Anterior cingulate cortex (tissue), 58 donors: ENCODE data around the gene LGALS4.
"Not testable (repeated sequence)": the region's sequence is repeated elsewhere in the genome, so short reads cannot be mapped to it uniquely, and the experiment has no call there.

Source experiments
- DNase-seq, 58 donors: peaks; one replicate each; lab custom pipeline; 2025; lab: John Stamatoyannopoulos, UW

Gene LGALS4

DNA sequence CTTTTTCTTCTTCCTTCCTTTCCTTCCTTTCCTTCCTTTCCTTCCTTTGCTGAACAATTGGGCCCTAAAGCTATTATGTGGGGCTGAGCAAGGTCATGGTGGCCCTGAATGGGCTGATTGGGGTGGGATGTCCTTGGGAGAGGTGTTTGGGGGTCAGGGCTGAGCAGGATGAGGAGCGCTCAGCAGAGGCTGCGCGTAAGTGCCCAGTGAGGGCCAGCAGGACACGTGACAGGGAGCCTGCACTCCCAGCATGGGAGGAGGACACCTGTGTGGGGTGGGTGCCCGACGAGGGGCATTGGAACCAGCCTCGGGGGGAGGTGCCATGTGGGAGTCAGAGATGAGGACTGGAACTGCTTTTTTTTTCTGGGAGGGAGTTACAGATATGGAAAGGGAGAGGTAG lies 34.0 kb downstream of the LGALS4 start:
- DNase-seq, result no peak

DNA sequence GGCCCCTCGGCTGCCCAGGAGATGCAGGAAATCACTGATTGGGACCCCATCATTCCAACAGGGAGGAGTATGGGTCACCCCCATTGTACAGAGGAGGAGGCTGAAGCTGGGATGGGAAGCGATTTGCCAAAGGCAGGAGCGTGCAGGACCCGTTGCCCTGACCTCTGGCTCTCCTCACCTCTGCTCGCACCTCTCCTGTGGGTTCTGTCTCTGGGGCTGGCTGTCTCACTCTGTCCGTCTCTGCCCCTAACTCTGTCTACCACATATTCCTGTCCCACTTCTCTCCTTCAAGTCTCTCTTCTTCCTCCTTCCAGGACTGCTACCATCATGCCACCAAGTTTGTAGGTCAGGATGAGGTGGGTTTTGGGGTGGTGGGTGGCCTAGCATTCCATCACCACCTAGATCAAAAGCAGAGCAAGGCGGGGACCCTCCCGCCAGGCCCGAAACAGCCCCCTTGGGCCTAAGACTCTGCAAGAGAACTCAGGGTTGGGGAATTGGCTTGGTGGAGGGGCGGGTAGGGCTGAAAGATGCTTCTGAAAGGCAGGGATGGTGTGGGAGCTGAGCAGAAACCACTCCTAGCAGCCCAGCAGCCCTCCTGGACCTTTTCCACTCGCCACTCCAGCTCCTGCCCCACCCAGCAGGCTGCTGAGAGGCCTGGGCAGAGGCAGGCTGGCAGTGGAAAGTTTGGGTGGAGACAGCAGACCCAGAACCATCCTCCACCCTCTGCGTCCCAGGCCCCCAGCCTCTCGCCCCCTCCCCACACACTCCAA lies 38.4 kb downstream of the LGALS4 start:
- no peak for DNase-seq

DNA sequence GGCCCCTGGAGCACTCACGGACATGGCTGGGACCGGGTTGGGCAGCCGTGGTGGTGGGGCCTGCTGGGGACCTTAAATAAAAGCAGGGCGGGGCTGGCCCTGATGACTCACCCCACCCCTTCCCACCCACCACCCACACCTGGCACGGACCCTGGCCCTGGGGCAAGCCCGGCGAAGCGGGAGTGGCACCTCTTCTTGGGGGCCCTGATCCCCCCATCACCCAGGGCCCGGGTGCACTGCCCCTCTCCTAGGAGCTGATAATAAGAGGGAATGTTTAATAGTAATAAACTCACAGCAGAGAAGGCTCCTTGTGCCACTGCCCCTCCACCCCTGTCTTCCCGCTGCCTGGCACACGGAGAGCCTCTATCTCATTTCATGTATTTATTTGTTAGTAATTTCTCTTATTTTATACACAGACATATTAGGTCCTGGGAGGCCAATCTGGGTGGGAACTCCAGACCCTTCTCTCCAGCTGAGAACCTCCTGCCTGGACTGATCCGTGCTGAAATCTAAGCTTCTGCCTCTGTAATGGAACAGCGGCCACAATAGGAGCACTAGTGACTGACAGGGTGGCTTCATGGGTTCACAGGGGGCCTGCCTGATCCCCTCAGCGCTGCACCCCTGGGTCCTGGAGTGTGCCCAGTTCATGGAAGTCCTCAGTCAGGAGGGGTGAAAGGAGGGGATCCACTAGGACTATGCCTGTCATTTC lies 39.1 kb downstream of the LGALS4 start, which contains the start of gene LGALS7:
TSS of gene LGALS7 (minus strand) at position 49 of the 709 bp plus-strand sequence. CDS start at position 24, 25 bp downstream.
- DNase-seq, result no peak

DNA sequence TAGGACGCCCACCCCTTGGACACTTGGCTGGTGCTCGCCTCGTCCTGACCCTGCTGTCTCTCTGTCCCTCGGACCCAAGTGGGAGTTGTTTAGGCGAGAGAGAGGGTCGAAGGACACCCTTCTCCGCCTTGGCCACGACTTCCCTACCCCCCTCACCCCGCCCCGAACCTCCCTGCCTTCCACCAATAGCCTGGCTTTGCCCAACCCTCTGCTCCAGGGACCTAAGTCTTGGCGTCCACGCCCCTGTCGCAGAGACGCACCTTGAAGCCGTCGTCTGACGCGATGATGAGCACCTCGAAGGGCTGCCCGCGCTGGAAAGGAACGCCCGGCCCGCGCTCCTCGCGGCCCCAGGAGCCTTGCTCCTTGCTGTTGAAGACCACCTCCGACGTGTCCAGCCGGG lies 41.2 kb downstream of the LGALS4 start:
- not testable (repeated sequence) for DNase-seq

DNA sequence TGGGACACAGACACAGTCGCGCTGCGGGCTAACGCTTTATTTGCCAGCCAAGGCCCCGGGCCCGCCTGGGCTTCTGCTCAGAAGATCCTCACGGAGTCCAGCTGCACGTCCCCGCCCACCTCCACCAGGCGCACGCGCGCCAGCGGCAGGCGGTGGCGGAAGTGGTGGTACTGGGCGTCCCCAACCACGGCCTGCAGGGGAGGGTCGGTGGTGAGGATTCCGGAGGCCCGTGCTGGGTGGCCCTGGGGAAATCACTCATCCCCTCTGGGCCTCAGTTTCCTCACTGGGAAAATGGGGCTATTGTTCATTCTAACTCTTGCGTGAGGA lies 41.8 kb downstream of the LGALS4 start:
- DNase-seq, result not testable (repeated sequence)

DNA sequence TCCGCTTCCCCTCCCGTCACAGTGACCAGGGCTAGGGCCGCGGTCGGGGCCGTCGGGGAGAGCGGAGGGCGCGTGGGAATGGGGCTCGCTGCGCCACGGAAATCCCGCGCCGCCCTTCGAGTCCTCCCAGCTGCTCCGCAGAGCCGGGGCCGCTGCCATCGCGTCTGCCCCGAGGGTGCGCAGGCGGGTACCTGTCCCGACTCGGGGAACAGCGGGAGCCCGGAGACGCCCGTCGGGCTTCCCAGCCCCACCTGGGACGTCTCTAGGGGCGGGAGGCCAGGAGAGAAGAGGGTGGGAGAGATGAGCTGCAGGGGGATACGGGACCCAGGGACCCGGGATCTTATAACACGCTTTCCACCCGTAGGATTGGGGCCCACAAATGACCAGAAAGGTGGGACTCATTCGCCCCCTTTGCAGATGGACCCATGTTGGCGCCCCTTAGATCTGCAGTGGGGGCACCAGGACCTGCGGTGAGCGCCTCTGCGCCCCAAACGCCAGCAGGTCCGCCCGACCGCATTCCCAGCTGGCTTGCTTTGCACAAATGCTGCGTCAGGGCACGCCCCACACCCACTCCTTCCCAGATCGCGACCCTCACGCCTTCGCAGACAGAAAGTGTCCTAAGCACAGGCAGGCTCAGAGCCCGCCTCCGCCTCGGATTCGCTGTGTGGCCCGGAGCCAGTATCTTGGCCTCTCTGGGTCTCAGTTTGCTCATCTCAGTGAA lies 42.4 kb downstream of the LGALS4 start:
- DNase-seq, result not testable (repeated sequence)

DNA sequence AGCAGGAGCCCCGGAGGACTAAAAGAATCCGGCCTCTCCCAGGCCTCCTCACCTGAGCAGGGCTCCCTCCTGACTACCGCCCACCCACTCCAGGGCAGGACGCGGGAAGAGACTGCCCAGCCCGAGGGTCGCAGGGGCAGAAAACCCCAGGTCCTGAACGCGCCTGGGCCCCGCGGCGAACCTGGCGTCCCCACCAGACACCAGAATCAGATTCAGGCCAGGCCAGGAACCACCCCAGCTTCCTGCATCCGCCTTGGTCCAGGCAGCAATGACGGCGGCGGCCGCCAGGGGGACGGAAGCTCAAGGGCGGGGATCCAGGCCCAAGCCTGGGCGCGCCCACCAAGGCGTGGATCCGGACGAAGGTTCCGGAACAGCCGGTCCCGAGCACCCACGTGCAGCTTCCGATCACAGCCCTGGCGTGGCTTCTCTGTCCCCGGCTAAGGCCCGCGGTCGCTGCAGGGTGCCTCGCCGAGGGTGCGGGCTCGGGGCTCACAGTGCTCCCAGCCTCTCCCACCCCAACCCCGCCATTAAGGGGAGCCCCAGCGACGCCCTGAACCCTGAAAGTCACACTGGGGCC lies 43.0 kb downstream of the LGALS4 start:
- peak in 39 of 58 donors; percentile 1 to 74 (median 26) for DNase-seq

DNA sequence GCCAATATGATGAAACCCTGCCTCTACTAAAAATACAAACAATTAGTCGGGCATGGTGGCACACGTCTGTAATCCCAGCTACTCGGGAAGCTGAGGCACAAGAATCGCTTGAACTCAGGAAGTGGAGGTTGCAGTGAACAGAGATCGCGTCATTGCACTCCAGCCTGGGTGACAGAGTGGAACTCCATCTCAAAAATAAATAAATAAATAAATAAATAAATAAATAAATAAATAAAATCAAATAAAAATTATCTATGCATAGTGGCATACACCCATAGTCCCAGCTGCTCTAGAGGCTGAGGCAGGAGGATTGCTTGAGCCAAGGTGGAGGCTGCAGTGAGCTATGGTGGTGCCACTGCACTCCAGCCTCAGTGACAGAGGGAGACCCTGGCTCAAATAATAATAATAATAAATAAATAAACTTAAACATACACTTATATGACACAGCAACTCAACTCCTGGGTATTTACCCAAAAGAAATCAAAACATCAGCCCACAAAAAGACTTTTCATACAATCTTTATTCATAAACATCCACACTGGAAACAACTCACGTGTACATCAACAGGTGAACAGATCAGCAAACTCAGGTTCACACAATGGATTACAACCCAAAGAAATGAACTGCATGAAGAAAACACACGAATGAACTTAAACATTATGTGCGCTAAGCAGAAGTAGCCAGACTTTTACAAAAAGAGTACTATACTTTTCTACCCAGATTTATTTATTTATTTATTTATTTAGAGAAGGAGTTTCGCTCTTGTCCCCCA lies 46.3 kb downstream of the LGALS4 start:
- no peak for DNase-seq

DNA sequence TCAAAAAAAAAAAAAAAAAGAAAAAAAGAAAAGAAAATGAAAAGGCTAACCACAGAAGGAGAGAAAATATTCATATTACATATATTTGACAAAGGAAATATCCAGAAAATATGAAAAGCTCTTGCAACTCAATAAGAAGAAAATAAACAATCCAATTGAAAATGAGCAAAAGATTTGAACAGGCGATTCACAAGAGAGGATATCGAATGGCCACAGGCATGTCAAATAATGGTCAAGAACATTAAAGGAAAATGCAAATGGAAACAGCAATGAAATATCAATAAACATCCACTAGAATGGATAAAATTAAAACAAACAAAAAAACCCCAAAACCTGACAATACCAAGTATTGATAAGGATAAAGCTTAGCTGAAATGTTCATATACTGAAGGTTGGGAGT lies 47.5 kb downstream of the LGALS4 start:
- no peak for DNase-seq

DNA sequence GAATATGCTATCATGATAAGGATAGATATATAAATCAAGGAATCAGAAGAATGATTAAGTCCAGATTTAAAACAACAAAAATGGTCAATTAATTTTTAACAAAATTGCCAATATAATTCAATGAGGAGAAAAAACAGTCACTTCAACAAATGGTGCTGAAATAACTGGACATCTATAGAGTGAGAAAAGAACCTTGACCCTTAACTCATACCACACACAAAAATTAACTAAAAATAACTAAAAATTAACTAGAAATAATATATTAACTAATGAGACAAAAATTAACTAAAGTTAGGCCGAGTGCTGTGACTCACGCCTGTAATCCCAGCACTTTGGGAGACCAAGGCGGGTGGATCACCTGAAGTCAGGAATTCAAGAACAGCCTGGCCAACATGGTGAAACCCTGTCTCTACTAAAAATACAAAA lies 48.9 kb downstream of the LGALS4 start:
- DNase-seq, result no peak

DNA sequence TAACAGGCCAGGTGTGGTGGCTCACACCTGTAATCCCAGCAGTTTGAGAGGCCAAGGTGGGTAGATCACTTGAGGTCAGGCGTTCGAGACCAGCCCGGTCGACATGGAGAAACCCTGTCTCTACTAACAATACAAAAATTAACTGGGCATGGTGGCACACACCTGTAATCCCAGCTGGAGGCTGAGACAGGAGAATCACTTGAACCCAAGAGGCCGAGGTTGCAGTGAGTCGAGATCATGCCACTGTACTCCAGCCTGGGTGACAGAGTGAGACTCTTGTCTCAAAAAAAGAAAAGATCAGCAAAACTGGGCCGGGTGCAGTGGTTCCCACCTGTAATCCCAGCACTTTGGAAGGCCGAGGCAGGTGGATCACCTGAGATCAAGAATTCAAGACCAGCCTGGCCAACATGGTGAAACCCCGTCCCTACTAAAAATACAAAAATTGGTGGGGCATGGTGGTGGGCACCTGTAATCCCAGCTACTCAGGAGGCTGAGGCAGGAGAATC lies 50.8 kb downstream of the LGALS4 start:
- DNase-seq, result not testable (repeated sequence)

DNA sequence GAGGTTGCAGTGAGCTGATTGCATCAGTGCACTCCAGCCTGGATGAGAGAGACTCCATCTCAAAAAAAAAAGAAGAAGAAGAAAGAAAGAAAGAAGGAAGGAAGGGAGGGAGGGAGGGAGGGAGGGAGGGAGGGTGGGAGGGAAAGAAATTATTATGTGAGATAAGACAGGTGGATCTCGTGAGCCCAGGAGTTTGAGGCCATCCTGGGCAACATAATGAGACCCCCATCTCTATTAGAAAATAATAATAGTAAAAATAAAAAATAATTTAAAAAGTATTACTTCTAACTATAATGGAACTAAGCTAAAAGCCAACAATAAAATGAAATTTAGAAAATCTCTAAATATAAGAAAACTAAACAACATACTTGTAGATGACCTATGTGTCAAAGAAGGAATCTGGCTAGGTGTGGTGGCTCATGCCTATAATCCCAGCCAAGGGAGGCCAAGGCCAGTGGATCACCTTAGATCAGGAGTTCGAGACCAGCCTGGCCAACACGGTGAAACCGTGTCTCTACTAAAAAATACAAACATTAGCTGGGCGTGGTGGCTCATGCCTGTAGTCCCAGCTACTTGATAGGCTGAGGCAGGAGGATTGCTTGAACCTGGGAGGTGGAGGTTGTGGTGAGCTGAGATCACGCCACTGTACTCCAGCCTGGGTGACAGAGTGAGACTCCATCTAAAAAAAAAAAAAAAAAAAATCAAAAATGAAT lies 51.8 kb downstream of the LGALS4 start:
- not testable (repeated sequence) for DNase-seq

DNA sequence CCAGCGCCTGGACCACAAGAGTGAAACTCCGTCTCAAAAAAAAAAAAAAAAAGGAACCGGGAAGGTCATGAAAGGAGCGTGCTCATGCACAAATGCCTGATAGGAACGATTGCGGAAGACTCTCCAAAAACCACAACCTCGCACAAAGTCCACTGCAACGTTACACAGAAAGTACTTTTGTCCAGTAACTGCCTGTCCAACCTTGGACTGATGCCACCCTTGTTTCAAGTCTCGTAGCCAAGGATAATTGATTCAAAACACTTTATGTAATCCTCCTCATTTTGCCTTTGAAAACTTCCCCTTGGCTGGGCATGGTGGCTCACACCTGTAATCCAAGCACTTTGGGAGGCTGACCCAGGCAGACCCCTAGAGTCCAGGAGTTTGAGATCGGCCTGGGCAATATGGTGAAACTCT lies 53.1 kb downstream of the LGALS4 start:
- no peak for DNase-seq

DNA sequence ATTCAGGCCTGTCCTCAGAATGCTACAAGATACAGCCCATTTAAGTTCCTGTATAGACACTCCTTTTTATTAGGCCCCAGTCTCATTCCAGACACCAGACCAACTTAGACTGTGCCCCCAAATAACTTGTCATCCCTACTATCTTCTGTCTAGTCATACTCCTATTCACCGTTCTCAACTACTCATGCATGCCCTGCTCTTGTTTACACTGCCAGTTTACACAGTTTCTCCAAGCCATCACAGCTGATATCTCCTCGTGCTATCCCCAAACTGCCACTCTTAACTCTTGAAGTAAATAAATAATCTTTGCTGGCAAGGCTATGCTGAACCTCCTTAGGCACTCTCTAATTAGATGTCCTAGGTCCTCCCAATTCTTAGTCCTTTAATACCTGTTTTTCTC lies 58.5 kb downstream of the LGALS4 start:
- DNase-seq, result not testable (repeated sequence)

DNA sequence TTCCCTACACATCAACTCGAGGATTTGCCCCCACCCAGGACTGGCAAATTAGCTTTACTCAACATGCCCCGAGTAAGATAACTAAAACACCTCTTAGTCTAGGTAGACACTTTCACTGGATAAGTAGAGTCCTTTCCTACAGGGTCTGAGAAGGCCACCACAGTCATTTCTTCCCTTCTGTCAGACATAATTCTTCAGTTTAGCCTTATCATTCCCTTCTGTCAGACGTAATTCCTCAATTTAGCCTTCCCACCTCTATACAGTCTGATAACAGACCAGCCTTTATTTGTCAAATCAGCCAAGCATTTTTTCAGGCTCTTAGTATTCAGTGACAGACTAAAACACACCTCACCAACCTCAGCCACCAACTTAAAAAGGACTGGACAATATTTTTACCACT lies 59.0 kb downstream of the LGALS4 start:
- not testable (repeated sequence) for DNase-seq
